ENCODE measurements around the gene PTOV1. TPM values are rescaled to one million over a fixed set of nuclear protein-coding genes. Genes with fewer than 3 reads are reported as not detected.

The PTOV1 gene
- polyA plus RNA-seq, 1 experiment: 67.6 TPM

GRCh38 chr19:49824662-49825061, 26.3 kb upstream of the PTOV1 start:
- H3K4me3 ChIP-seq (ENCODE audit: low read depth, low read length): no peak overlapping the region
- ChIA-PET CTCF (no interaction called here), POLR2A (no interaction called here)
- H3K27me3 ChIP-seq (ENCODE audit: control insufficient read depth, insufficient read depth, low read length): no peaks in the 10 kb centered on the region
- DNase-seq (ENCODE audit: low read depth): no peak
- no peak for TF ChIP-seq CTCF (IDR thresholded peaks at IDR 0.05; ENCODE audit: insufficient read depth, low read depth, low read length)
- H3K36me3 ChIP-seq (ENCODE audit: control insufficient read depth, insufficient read depth, low read length): peaks cover 20% of the 10 kb centered on the region

- POLR2A ChIA-PET: no interaction called here
- Histone ChIP-seq H3K36me3 (ENCODE audit: control insufficient read depth, insufficient read depth, low read length) (peaks cover 32% of the 10 kb centered on the region), H3K27me3 (ENCODE audit: control insufficient read depth, insufficient read depth, low read length) (no peaks in the 10 kb centered on the region), H3K4me3 (ENCODE audit: low read depth, low read length) (no peak overlapping the region)
- no peak for TF ChIP-seq CTCF (IDR thresholded peaks at IDR 0.05; ENCODE audit: insufficient read depth, low read depth, low read length)
- DNase-seq (ENCODE audit: low read depth): no peak
- CTCF ChIA-PET: no interaction called here
Measured at GRCh38 chr19:49827034-49827433, 23.9 kb upstream of the PTOV1 start.

GRCh38 chr19:49829200-49829599, 21.8 kb upstream of the PTOV1 start:
- ChIA-PET POLR2A (no interaction called here), CTCF (no interaction called here)
- H3K4me3 ChIP-seq (ENCODE audit: low read depth, low read length): no peak overlapping the region
- no peak for DNase-seq (ENCODE audit: low read depth)
- peaks cover 35% of the 10 kb centered on the region for H3K36me3 ChIP-seq (ENCODE audit: control insufficient read depth, insufficient read depth, low read length)
- H3K27me3 ChIP-seq (ENCODE audit: control insufficient read depth, insufficient read depth, low read length): no peaks in the 10 kb centered on the region
- no peak for TF ChIP-seq CTCF (IDR thresholded peaks at IDR 0.05; ENCODE audit: insufficient read depth, low read depth, low read length)

GRCh38 chr19:49829721-49830120, 21.2 kb upstream of the PTOV1 start:
- no peak overlapping the region for H3K4me3 ChIP-seq (ENCODE audit: low read depth, low read length)
- no peaks in the 10 kb centered on the region for H3K27me3 ChIP-seq (ENCODE audit: control insufficient read depth, insufficient read depth, low read length)
- no peak for DNase-seq (ENCODE audit: low read depth)
- CTCF ChIA-PET: no interaction called here
- peaks cover 36% of the 10 kb centered on the region for H3K36me3 ChIP-seq (ENCODE audit: control insufficient read depth, insufficient read depth, low read length)
- no peak for TF ChIP-seq CTCF (IDR thresholded peaks at IDR 0.05; ENCODE audit: insufficient read depth, low read depth, low read length)
- POLR2A ChIA-PET: no interaction called here

- no peak overlapping the region for H3K4me3 ChIP-seq (ENCODE audit: low read depth, low read length)
- H3K36me3 ChIP-seq (ENCODE audit: control insufficient read depth, insufficient read depth, low read length): peaks cover 44% of the 10 kb centered on the region
- H3K27me3 ChIP-seq (ENCODE audit: control insufficient read depth, insufficient read depth, low read length): no peaks in the 10 kb centered on the region
- no peak for TF ChIP-seq CTCF (IDR thresholded peaks at IDR 0.05; ENCODE audit: insufficient read depth, low read depth, low read length)
- DNase-seq (ENCODE audit: low read depth): no peak
- CTCF ChIA-PET: no interaction called here
- POLR2A ChIA-PET: no interaction called here
Measured at GRCh38 chr19:49830766-49831165, 20.2 kb upstream of the PTOV1 start.
